Pancreas (tissue), 10 donors: ENCODE results near the gene PLXNA3. TPM values are rescaled to one million over a fixed set of nuclear protein-coding genes. Genes with fewer than 3 reads are reported as not detected.

Source experiments
- ATAC-seq, 4 donors: fragments of 200-7000 bp; cut with Tn5 transposase; one replicate each; pipeline versions ENCODE4 v1.8.0 to v1.9.1; 2020; ENCODE audit warnings: mild to moderate bottlenecking in 4 of 4, moderate library complexity in 4 of 4
- DNase-seq, 6 donors: peaks; one replicate each; pipeline ENCODE4 v3.0.0-alpha.2; 2020
- FAIRE-seq: peaks from 2 replicates; lab custom pipeline; 2012; peaks lifted over from hg19 to GRCh38; lab: Jason Lieb, UNC
- H3K27ac ChIP-seq, 4 donors: fragments of 200-600 bp; sonication (generic); 1 replicate in 3 of 4; 2 replicates in 1 of 4; pipeline versions ENCODE4 v1.5.0 to v1.8.0; 2020
- H3K27me3 ChIP-seq, 4 donors: fragments of 200-600 bp; one replicate each; pipeline ENCODE4 v1.8.0; 2021
- H3K36me3 ChIP-seq, 3 donors: fragments of 200-600 bp; sonication (generic) in 1 of 3; one replicate each; pipeline versions ENCODE4 v1.5.0 to v1.8.0; 2020 to 2021
- H3K4me1 ChIP-seq, 3 donors: fragments of 200-600 bp; one replicate each; pipeline ENCODE4 v1.8.0; 2021
- H3K4me3 ChIP-seq, 4 donors: fragments of 200-600 bp; sonication (generic) in 2 of 4; one replicate each; pipeline versions ENCODE4 v1.5.0 to v1.8.0; 2020 to 2021
- H3K9me3 ChIP-seq, 4 donors: fragments of 200-600 bp; one replicate each; pipeline ENCODE4 v1.8.0; 2021
- WGBS, 2 donors: extraction: QIAGEN DNeasy Blood & Tissue Kit; methylation state at CpG; one replicate each; pipeline ENCODE4 v1.1.7; 2013; 5-methylcytosine and 5-hydroxymethylcytosine counted together
- intact Hi-C, 3 donors: fragments of 100-400 bp; cut with DNase I; formaldehyde crosslinking; loops; one replicate each; pipeline versions ENCODE4 v1.11.1 to v1.14.2; 2022
- polyA plus RNA-seq, 2 donors: library from polyadenylated mRNA; stranded (reverse); fragments of 200-250 nt; gene quantifications; one replicate each; pipeline ENCODE4 v1.2.3, GENCODE V29; 2013
- total RNA-seq, 6 donors: library from RNA; stranded (reverse); fragmentation: NEBNext Ultra II Directional in 4 of 6; extraction: Animal tissue kit (Norgen Biotek cat#: 25700) in 4 of 6; gene quantifications; one replicate each; pipeline versions ENCODE4 v1.2.1 to v1.2.4, GENCODE V29; 2021 to 2023
- TF ChIP-seq, protein P1 (sequence below), 4 donors: fragments of 200-600 bp; sonication (generic) in 3 of 4; IDR thresholded peaks; one replicate each; pipeline versions ENCODE4 v1.5.0 to v1.8.0; 2021; ENCODE audit warnings: antibody characterized with exemption in 4 of 4
- donor health status: healthy with polysubstance abuse.
- donor health status: DM: no; HTN: no; CAD: no; lungs with moderate emphysema.
- donor health status: DM: no; HTN: no; CAD: no.
- donor health status: control.
- donor health status: control.
- donor health status: Bipolar disorder and iron deficiency.
- donor health status: DM: yes; HTN: yes; CAD: no.
- donor health status: DM: no; HTN: no; CAD: no.
- donor health status: DM: no; HTN: no; CAD: no.
- donor health status: DM: yes; HTN: yes; CAD: no.

Gene PLXNA3
- total and polyA plus RNA-seq, 8 donors = 10.5 to 40.7 (median 16.3) TPM

DNA sequence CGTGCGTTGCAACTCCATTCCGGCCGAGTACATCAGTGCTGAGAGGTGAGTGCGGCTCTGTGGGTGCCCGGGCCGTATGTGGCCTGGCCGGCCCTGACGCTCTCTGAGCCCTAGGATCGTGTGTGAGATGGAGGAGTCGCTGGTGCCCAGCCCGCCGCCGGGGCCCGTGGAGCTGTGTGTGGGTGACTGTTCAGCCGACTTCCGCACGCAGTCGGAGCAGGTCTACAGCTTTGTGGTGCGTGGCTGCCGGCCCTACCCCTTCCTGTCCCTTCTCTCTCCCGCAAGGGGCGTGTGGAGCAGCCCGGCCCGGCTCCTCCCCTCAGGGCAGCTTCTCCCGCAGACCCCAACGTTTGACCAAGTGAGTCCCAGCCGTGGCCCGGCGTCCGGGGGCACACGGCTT lies 8.0 kb downstream of the PLXNA3 start:
- H3K27ac ChIP-seq = no peak overlapping the region
- WGBS, 2 donors = 89 to 90% methylated on average over 30 to 32 of the region's 32 CpGs
- H3K9me3 ChIP-seq = no peaks in the 10 kb centered on the region
- FAIRE-seq = no peak
- no peaks in the 10 kb centered on the region for H3K27me3 ChIP-seq
- no peaks in the 10 kb centered on the region for H3K4me1 ChIP-seq
- H3K4me3 ChIP-seq = no peak overlapping the region
- DNase-seq = peak in 1 of 6 donors; percentile 69
- H3K36me3 ChIP-seq = peaks cover 0 to 7% (median 0%) of the 10 kb centered on the region in 3 donors
- TF ChIP-seq, protein P1, sequence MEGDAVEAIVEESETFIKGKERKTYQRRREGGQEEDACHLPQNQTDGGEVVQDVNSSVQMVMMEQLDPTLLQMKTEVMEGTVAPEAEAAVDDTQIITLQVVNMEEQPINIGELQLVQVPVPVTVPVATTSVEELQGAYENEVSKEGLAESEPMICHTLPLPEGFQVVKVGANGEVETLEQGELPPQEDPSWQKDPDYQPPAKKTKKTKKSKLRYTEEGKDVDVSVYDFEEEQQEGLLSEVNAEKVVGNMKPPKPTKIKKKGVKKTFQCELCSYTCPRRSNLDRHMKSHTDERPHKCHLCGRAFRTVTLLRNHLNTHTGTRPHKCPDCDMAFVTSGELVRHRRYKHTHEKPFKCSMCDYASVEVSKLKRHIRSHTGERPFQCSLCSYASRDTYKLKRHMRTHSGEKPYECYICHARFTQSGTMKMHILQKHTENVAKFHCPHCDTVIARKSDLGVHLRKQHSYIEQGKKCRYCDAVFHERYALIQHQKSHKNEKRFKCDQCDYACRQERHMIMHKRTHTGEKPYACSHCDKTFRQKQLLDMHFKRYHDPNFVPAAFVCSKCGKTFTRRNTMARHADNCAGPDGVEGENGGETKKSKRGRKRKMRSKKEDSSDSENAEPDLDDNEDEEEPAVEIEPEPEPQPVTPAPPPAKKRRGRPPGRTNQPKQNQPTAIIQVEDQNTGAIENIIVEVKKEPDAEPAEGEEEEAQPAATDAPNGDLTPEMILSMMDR (IDR thresholded peaks at IDR 0.05) = no peak
- ATAC-seq = no peak
- intact Hi-C loops = no loop called here

DNA sequence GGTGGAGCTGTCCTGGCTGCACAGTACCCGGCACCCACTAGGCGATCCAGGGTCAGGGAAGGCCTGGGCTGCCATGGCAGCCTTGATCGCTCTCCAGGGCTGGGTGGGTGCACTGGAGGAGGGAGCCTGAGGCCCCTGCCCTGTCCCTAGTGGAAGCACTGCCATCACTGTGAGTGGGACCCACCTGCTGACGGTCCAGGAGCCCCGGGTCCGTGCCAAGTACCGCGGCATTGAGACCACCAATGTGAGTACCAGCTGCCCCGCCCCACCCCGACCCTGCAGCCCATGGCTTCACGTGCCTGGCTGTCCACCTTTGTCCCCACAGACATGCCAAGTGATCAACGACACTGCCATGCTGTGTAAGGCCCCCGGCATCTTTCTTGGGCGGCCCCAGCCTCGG lies 8.8 kb downstream of the PLXNA3 start:
- Histone ChIP-seq H3K27me3 (no peaks in the 10 kb centered on the region), H3K36me3 (peaks cover 0 to 7% (median 0%) of the 10 kb centered on the region in 3 donors), H3K9me3 (no peaks in the 10 kb centered on the region), H3K4me1 (no peaks in the 10 kb centered on the region), H3K27ac (no peak overlapping the region), H3K4me3 (no peak overlapping the region)
- TF ChIP-seq, protein P1 (IDR thresholded peaks at IDR 0.05) = no peak
- peak in 1 of 6 donors; percentile 74 for DNase-seq
- no peak for FAIRE-seq
- ATAC-seq = no peak
- intact Hi-C loops = no loop called here
- 91 to 92% methylated on average over 13 to 15 of the region's 15 CpGs for WGBS, 2 donors

DNA sequence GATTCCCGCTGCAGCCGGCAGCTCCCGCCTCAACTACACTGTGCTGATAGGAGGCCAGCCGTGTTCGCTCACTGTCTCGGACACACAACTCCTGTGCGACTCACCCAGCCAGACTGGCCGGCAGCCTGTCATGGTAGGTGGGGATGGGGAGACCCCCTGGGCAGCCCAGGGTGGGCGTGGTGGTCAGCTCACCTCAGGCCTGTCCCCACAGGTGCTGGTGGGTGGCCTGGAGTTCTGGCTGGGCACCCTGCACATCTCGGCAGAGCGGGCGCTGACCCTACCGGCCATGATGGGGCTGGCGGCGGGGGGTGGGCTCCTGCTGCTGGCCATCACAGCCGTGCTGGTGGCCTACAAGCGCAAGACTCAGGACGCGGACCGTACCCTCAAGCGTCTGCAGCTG lies 9.5 kb downstream of the PLXNA3 start:
- peaks cover 0 to 7% (median 0%) of the 10 kb centered on the region in 3 donors for H3K36me3 ChIP-seq
- no peaks in the 10 kb centered on the region for H3K9me3 ChIP-seq
- 93 to 97% methylated on average over 18 to 21 of the region's 21 CpGs for WGBS, 2 donors
- H3K27me3 ChIP-seq = no peaks in the 10 kb centered on the region
- ATAC-seq (no peak), DNase-seq (peak in 2 of 6 donors; percentile 20 to 73), FAIRE-seq (no peak)
- H3K4me1 ChIP-seq = no peaks in the 10 kb centered on the region
- TF ChIP-seq, protein P1 (IDR thresholded peaks at IDR 0.05) = no peak
- H3K4me3 ChIP-seq = no peak overlapping the region
- intact Hi-C loops = no loop called here
- no peak overlapping the region for H3K27ac ChIP-seq

DNA sequence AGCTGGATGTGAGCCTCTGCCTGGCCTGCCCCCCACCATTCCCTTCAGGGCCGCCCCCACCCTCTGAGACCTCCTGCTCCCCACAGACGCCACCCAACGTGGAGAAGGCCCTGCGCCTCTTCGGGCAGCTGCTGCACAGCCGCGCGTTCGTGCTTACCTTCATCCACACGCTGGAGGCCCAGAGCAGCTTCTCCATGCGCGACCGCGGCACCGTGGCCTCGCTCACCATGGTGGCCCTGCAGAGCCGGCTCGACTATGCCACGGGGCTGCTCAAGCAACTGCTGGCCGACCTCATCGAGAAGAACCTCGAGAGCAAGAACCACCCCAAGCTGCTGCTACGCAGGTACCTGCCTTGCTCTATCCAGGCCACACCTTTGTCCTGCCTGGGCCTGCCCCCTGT lies 10.1 kb downstream of the PLXNA3 start:
- intact Hi-C loops = no loop called here
- H3K4me1 ChIP-seq = no peaks in the 10 kb centered on the region
- no peak for FAIRE-seq
- no peak overlapping the region for H3K27ac ChIP-seq
- TF ChIP-seq, protein P1 (IDR thresholded peaks at IDR 0.05) = no peak
- peaks cover 0 to 7% (median 0%) of the 10 kb centered on the region in 3 donors for H3K36me3 ChIP-seq
- H3K9me3 ChIP-seq = no peaks in the 10 kb centered on the region
- 91 to 96% methylated on average over 23 of the region's 23 CpGs for WGBS, 2 donors
- no peak overlapping the region for H3K4me3 ChIP-seq
- no peaks in the 10 kb centered on the region for H3K27me3 ChIP-seq
- ATAC-seq = no peak
- DNase-seq = peak in 1 of 6 donors; percentile 77

DNA sequence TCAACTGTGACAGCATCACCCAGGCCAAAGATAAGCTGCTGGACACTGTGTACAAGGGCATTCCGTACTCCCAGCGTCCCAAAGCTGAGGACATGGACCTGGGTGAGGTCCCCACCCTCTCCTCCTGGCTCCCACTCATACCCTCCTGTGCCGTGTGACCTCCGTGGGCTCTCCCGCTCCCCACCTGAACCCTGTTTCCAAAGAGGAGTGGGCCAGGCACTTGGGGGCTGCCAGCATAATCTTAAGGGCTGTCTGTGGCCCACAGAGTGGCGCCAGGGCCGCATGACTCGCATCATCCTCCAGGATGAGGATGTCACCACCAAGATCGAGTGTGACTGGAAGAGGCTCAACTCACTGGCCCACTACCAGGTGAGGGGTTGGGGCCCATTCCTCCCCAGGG lies 11.0 kb downstream of the PLXNA3 start:
- intact Hi-C loops = no loop called here
- Histone ChIP-seq H3K4me1 (no peaks in the 10 kb centered on the region), H3K9me3 (no peaks in the 10 kb centered on the region), H3K27ac (no peak overlapping the region), H3K4me3 (no peak overlapping the region), H3K27me3 (no peaks in the 10 kb centered on the region), H3K36me3 (peaks cover 0 to 7% (median 0%) of the 10 kb centered on the region in 3 donors)
- DNase-seq = no peak
- TF ChIP-seq, protein P1 (IDR thresholded peaks at IDR 0.05) = no peak
- WGBS, 2 donors = 90 to 93% methylated on average over 9 of the region's 9 CpGs
- FAIRE-seq = no peak
- ATAC-seq = no peak
